Hepatocyte (in vitro differentiated cells): ENCODE measurements around the gene TNS3. TPM values are rescaled to one million over a fixed set of nuclear protein-coding genes. Genes with fewer than 3 reads are reported as not detected.

Source experiments
- DNase-seq: peaks from one replicate; pipeline ENCODE4 v3.0.0-alpha.2; 2016; ENCODE audit warnings: low spot score
- H2AFZ ChIP-seq: fragments of 200-600 bp; sonication (generic); 2 replicates; pipeline ENCODE4 v1.6.0; 2016; ENCODE audit warnings: antibody characterized with exemption, mild to moderate bottlenecking
- H3K27ac ChIP-seq: fragments of 200-600 bp; sonication (generic); 2 replicates; pipeline ENCODE4 v1.5.1; 2016; ENCODE audit warnings: mild to moderate bottlenecking
- H3K27me3 ChIP-seq: fragments of 200-600 bp; sonication (generic); 2 replicates; pipeline ENCODE4 v1.6.1; 2016
- H3K36me3 ChIP-seq: fragments of 200-600 bp; sonication (generic); replicated peaks from 2 replicates; pipeline ENCODE4 v1.5.1; 2016; ENCODE audit warnings: low read depth; ENCODE audit not compliant: insufficient read depth
- H3K4me1 ChIP-seq: fragments of 200-600 bp; sonication (generic); 2 replicates; pipeline ENCODE4 v1.5.1; 2016; ENCODE audit warnings: mild to moderate bottlenecking, moderate library complexity; ENCODE audit not compliant: insufficient read depth
- H3K4me2 ChIP-seq: fragments of 200-600 bp; sonication (generic); 2 replicates; pipeline ENCODE4 v1.6.0; 2016
- H3K4me3 ChIP-seq: fragments of 200-600 bp; sonication (generic); 2 replicates; pipeline ENCODE4 v1.5.1; 2016; ENCODE audit warnings: mild to moderate bottlenecking
- H3K79me2 ChIP-seq: fragments of 200-600 bp; sonication (generic); 2 replicates; pipeline ENCODE4 v1.6.0; 2017; ENCODE audit warnings: mild to moderate bottlenecking
- H3K9me2 ChIP-seq: fragments of 200-600 bp; sonication (generic); replicated peaks from 2 replicates; pipeline ENCODE4 v1.6.0; 2017; ENCODE audit warnings: mild to moderate bottlenecking; ENCODE audit not compliant: insufficient read depth
- H3K9me3 ChIP-seq: fragments of 200-600 bp; sonication (generic); 2 replicates; pipeline ENCODE4 v1.5.1; 2016; ENCODE audit warnings: low read depth, mild to moderate bottlenecking
- H4K20me1 ChIP-seq: fragments of 200-600 bp; sonication (generic); 2 replicates; pipeline ENCODE4 v1.6.0; 2016; ENCODE audit warnings: mild to moderate bottlenecking; ENCODE audit not compliant: insufficient read depth, poor library complexity, severe bottlenecking
- EZH2 ChIP-seq: fragments of 200-600 bp; sonication (generic); IDR thresholded peaks from 2 replicates; pipeline ENCODE4 v1.6.1; 2016; ENCODE audit warnings: antibody characterized with exemption, mild to moderate bottlenecking, borderline replicate concordance
- EZH2phosphoT487 ChIP-seq: fragments of 200-600 bp; sonication (generic); IDR thresholded peaks from one replicate; pipeline ENCODE4 v1.6.1; 2018; ENCODE audit warnings: antibody characterized with exemption, mild to moderate bottlenecking, low read depth, moderate library complexity; ENCODE audit not compliant: unreplicated experiment, severe bottlenecking
- WGBS: methylation state at CpG from one replicate; pipeline ENCODE4 v1.1.6; 2016; ENCODE audit warnings: low lambda C conversion rate; ENCODE audit errors: missing lambda C conversion rate; 5-methylcytosine and 5-hydroxymethylcytosine counted together
- polyA plus RNA-seq: library from polyadenylated mRNA; unstranded; fragments of >200 nt; fragmentation: Nextera tagmentation; extraction: Ambion mirVana; gene quantifications from 2 replicates; pipeline ENCODE4 v1.2.1, GENCODE V29; 2016
- total RNA-seq: library from RNA; depleted of rRNA; stranded (reverse); fragments of >200 nt; gene quantifications from 2 replicates; pipeline ENCODE4 v1.2.3, GENCODE V29; 2014
- TF ChIP-seq, protein P1 (sequence below): fragments of 200-600 bp; sonication (generic); IDR thresholded peaks from 2 replicates; pipeline ENCODE4 v1.5.1; 2016; ENCODE audit warnings: antibody characterized with exemption, mild to moderate bottlenecking; ENCODE audit not compliant: poor library complexity

The TNS3 gene
- total and polyA plus RNA-seq, 2 experiments from 2014 or later, result 30.0 to 73.3 TPM

DNA sequence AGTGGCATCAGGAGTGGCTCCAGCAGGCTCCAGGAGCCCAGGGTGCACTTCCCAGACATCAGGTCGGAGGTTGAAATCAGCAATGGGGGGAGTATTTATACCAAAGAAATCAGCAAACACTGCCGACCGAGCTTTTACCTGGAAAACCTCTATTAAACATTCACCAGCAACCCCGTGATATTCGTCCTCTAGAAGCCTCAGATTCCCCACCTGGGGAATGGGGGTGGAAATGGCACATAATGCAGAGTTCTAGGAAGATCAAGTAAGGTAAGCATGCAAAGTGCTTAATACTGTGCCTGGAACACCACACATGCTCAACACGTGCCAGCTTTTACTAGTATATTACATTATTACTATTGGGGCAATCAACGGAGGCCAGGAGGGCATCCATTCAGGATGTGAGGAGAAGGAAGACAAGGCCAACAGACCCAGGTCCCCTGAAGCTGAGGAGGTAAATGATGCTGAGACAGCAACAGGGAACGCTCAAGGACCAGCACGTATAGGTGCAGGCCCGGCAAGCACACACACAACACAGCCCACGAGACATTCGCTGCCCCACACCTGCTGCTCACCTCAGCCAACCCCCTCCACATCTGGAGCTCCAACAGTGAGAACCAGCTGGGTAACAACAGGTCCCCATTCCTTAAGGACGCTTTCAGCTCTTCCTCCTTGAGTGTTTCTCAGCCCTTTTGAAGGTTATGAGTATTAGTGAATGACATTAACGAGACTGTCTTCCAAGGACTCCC is 125.5 kb downstream of the TNS3 start:
- H3K36me3 ChIP-seq, result no peaks in the 10 kb centered on the region
- H3K9me3 ChIP-seq, result no peaks in the 10 kb centered on the region
- H3K4me3 ChIP-seq, result no peak overlapping the region
- no peaks in the 10 kb centered on the region for H3K27me3 ChIP-seq
- H3K4me2 ChIP-seq, result no peak overlapping the region
- no peaks in the 10 kb centered on the region for H3K9me2 ChIP-seq
- DNase-seq, result no peak
- H4K20me1 ChIP-seq, result peaks cover 53% of the 10 kb centered on the region
- no peak overlapping the region for H2AFZ ChIP-seq
- WGBS, result 89% methylated on average over 14 of the region's 14 CpGs
- TF ChIP-seq EZH2 (no peak), EZH2phosphoT487 (no peak)
- TF ChIP-seq, protein P1, sequence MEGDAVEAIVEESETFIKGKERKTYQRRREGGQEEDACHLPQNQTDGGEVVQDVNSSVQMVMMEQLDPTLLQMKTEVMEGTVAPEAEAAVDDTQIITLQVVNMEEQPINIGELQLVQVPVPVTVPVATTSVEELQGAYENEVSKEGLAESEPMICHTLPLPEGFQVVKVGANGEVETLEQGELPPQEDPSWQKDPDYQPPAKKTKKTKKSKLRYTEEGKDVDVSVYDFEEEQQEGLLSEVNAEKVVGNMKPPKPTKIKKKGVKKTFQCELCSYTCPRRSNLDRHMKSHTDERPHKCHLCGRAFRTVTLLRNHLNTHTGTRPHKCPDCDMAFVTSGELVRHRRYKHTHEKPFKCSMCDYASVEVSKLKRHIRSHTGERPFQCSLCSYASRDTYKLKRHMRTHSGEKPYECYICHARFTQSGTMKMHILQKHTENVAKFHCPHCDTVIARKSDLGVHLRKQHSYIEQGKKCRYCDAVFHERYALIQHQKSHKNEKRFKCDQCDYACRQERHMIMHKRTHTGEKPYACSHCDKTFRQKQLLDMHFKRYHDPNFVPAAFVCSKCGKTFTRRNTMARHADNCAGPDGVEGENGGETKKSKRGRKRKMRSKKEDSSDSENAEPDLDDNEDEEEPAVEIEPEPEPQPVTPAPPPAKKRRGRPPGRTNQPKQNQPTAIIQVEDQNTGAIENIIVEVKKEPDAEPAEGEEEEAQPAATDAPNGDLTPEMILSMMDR, result no peak
- H3K79me2 ChIP-seq, result peaks cover 95% of the 10 kb centered on the region
- H3K4me1 ChIP-seq, result peaks cover 44% of the 10 kb centered on the region
- H3K27ac ChIP-seq, result no peak overlapping the region

DNA sequence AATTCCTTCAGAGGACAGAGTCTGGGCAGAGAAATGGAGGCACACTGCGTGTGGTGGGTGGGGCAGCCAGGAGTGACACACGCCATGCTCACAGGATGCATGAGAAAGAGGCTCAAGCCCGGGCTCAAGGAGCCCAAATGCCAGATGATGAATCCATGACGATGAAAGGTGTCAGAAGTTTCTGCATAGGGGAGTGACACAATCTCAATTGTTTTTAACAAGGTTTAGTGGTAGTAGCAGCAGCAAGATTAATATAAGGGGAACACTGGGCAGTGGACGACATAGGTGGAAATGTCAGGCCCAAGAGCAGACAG is 126.1 kb downstream of the TNS3 start:
- Histone ChIP-seq H3K4me3 (no peak overlapping the region), H3K4me1 (peaks cover 39% of the 10 kb centered on the region), H4K20me1 (peaks cover 47% of the 10 kb centered on the region), H3K79me2 (peaks cover 95% of the 10 kb centered on the region), H3K9me2 (no peaks in the 10 kb centered on the region), H2AFZ (no peak overlapping the region), H3K9me3 (no peaks in the 10 kb centered on the region), H3K36me3 (no peaks in the 10 kb centered on the region), H3K4me2 (no peak overlapping the region), H3K27ac (no peak overlapping the region), H3K27me3 (no peaks in the 10 kb centered on the region)
- TF ChIP-seq, protein P1, result no peak
- no peak for TF ChIP-seq EZH2phosphoT487
- TF ChIP-seq EZH2, result no peak
- no peak for DNase-seq
- WGBS, result 91% methylated on average over 5 of the region's 5 CpGs

DNA sequence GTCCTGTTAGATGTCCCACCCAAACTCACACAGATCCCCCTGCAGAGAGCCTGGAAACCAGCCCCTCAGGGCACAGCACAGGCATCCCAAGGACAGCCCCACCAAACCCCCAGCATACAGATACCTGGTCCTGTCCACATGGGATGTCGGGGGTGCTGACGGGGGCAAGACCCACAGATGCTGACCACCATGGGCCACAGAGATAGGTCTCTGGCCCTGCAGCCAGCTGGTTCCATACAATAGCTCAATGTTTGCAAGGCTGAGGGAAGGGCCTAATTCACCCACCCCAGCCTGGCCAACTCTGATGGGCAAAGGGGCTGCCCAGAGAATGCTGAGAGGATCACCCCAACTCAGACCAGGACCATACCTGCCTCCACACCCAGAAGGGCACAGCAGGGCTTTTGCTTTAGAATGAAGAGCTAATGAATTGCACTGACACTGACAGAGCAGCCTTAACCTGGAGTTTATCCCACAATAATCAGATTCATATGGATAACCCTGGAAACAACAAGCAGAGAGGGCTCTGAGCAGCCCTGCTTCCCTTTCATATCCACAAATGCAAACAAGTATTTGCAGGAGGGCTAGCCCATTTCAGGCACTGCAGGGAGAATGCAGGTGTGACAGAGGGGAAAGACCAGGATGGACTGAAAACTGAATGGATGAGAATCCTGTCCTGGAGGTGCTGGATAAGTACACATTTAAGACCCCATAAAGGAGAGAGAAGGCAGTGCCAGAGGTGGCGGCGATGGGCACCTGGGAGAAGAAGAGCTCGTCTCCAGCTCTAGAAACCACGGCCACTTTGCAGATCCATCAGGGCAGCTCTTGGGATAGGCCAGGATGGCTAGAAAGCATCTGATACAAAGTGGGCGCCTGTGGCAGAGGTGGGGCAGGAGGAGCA is 126.7 kb downstream of the TNS3 start:
- Histone ChIP-seq H3K79me2 (peaks cover 95% of the 10 kb centered on the region), H2AFZ (no peak overlapping the region), H3K4me1 (peaks cover 41% of the 10 kb centered on the region), H3K4me2 (no peak overlapping the region), H3K27me3 (no peaks in the 10 kb centered on the region), H3K4me3 (no peak overlapping the region), H4K20me1 (peaks cover 46% of the 10 kb centered on the region), H3K36me3 (no peaks in the 10 kb centered on the region), H3K9me2 (no peaks in the 10 kb centered on the region), H3K27ac (no peak overlapping the region), H3K9me3 (no peaks in the 10 kb centered on the region)
- no peak for DNase-seq
- TF ChIP-seq, protein P1, result no peak
- TF ChIP-seq EZH2 (no peak), EZH2phosphoT487 (no peak)
- 96% methylated on average over 7 of the region's 7 CpGs for WGBS
